Airway epithelial cell (primary cell): Measurements from ENCODE around the gene ZG16B. TPM values are rescaled to one million over a fixed set of nuclear protein-coding genes. Genes with fewer than 3 reads are reported as not detected.

ENCODE experiments used
- total RNA-seq: library from RNA; depleted of rRNA; stranded (reverse); fragments of >200 nt; gene quantifications from 2 replicates; pipeline ENCODE4 v1.2.3, GENCODE V29; 2015

ZG16B gene
- total RNA-seq: 3.0 and 3.2 TPM in 2 replicates

GRCh38 chr16:2829501-2830354 is at the start of gene ZG16B:
TSS of gene ZG16B (plus strand) at chr16:2830303. CDS start at chr16:2830442, 139 bp downstream.

GRCh38 chr16:2787406-2787805 is 42.7 kb upstream of the ZG16B start, which contains the start of gene PRSS33:
TSS of gene PRSS33 (minus strand) at chr16:2787560. CDS start at chr16:2786547, 1,013 bp downstream.

GRCh38 chr16:2816751-2817339 is 13.3 kb upstream of the ZG16B start, which contains the start of gene PRSS21:
TSS of gene PRSS21 (plus strand) at chr16:2817237. CDS start at chr16:2817269, 32 bp downstream.

GRCh38 chr16:2857451-2858244 is 27.5 kb downstream of the ZG16B start, which contains the start of gene PRSS22:
TSS of gene PRSS22 (minus strand) at chr16:2858170. CDS start at chr16:2858104, 66 bp downstream.

Other genes starting within 250 kb of the ZG16B start
- gene KCTD5, start 147.8 kb upstream of the ZG16B start, total RNA-seq: 36.5 and 56.4 TPM in 2 replicates
- 4.4 and 5.3 TPM in 2 replicates for gene PRSS27, start 110.1 kb upstream of the ZG16B start, total RNA-seq
- 60.4 and 103 TPM in 2 replicates for gene SRRM2, start 77.7 kb upstream of the ZG16B start, total RNA-seq
- 367 and 643 TPM in 2 replicates for gene ELOB, start 53.0 kb upstream of the ZG16B start, total RNA-seq
- gene PRSS33, start 42.7 kb upstream of the ZG16B start, total RNA-seq: not detected in 2 replicates
- not detected in 2 replicates for gene PRSS41, start 31.8 kb upstream of the ZG16B start, total RNA-seq
- gene PRSS21, start 13.1 kb upstream of the ZG16B start, total RNA-seq: 3.4 and 7.5 TPM in 2 replicates
- gene PRSS22, start 27.9 kb downstream of the ZG16B start, total RNA-seq: 21.6 and 23.4 TPM in 2 replicates
- gene FLYWCH2, start 52.9 kb downstream of the ZG16B start, total RNA-seq: 74.3 and 115 TPM in 2 replicates
- gene FLYWCH1, start 81.6 kb downstream of the ZG16B start, total RNA-seq: 38.6 and 46.0 TPM in 2 replicates
- gene KREMEN2, start 134.0 kb downstream of the ZG16B start, total RNA-seq: 22.7 and 23.4 TPM in 2 replicates
- 20.6 and 27.6 TPM in 2 replicates for gene PAQR4, start 139.0 kb downstream of the ZG16B start, total RNA-seq
- 52.6 and 82.7 TPM in 2 replicates for gene PKMYT1, start 150.1 kb downstream of the ZG16B start, total RNA-seq
- 0.49 TPM in 1 of 2 replicates, not detected in the other for gene CLDN9, start 182.6 kb downstream of the ZG16B start, total RNA-seq
- 0.63 and 0.70 TPM in 2 replicates for gene CLDN6, start 187.9 kb downstream of the ZG16B start, total RNA-seq
- gene TNFRSF12A, start 190.1 kb downstream of the ZG16B start, total RNA-seq: 298 and 319 TPM in 2 replicates
- gene HCFC1R1, start 193.6 kb downstream of the ZG16B start, total RNA-seq: 27.3 and 35.7 TPM in 2 replicates
- 35.3 and 36.5 TPM in 2 replicates for gene THOC6, start 193.7 kb downstream of the ZG16B start, total RNA-seq
- 18.6 and 24.9 TPM in 2 replicates for gene BICDL2, start 206.6 kb downstream of the ZG16B start, total RNA-seq
- gene MMP25, start 216.3 kb downstream of the ZG16B start, total RNA-seq: 0.46 and 0.56 TPM in 2 replicates
- 10.1 and 10.9 TPM in 2 replicates for gene IL32, start 235.3 kb downstream of the ZG16B start, total RNA-seq